Chondrocyte (in vitro differentiated cells): ENCODE measurements around the gene TSPO2. TPM values are rescaled to one million over a fixed set of nuclear protein-coding genes. Genes with fewer than 3 reads are reported as not detected.

Experiments used
- DNase-seq: peaks from one replicate; pipeline ENCODE4 v3.0.0; 2021; ENCODE audit warnings: mixed read lengths, low spot score
- H3K27ac Mint-ChIP-seq: one replicate; pipeline ENCODE4 v1.8.0; 2021; ENCODE audit warnings: mild to moderate bottlenecking, moderate library complexity, mixed read lengths; ENCODE audit not compliant: unreplicated experiment
- H3K27me3 Mint-ChIP-seq: 2 replicates; pipeline ENCODE4 v1.8.0; 2021; ENCODE audit warnings: low read depth, mixed read lengths
- H3K36me3 Mint-ChIP-seq: 2 replicates; pipeline ENCODE4 v1.8.0; 2021; ENCODE audit warnings: low read depth, mixed read lengths
- H3K4me1 Mint-ChIP-seq: 2 replicates; pipeline ENCODE4 v1.8.0; 2021; ENCODE audit warnings: low read depth, mild to moderate bottlenecking, mixed read lengths
- H3K4me3 Mint-ChIP-seq: one replicate; pipeline ENCODE4 v1.8.0; 2021; ENCODE audit warnings: mild to moderate bottlenecking, moderate library complexity, mixed read lengths; ENCODE audit not compliant: unreplicated experiment
- H3K9me3 Mint-ChIP-seq: 2 replicates; pipeline ENCODE4 v1.8.0; 2021; ENCODE audit warnings: low read depth, mixed read lengths
- total RNA-seq: library from RNA; stranded (reverse); gene quantifications from 3 replicates; pipeline ENCODE4 v1.2.1, GENCODE V29; 2021
- TF ChIP-seq, protein P1 (sequence below): fragments of 200-600 bp; sonication (generic); IDR thresholded peaks from 2 replicates; pipeline ENCODE4 v1.5.0; 2021; ENCODE audit warnings: antibody characterized with exemption, mild to moderate bottlenecking, moderate library complexity

The TSPO2 gene
- total RNA-seq, 1 donor from 2014 or later: not detected

DNA sequence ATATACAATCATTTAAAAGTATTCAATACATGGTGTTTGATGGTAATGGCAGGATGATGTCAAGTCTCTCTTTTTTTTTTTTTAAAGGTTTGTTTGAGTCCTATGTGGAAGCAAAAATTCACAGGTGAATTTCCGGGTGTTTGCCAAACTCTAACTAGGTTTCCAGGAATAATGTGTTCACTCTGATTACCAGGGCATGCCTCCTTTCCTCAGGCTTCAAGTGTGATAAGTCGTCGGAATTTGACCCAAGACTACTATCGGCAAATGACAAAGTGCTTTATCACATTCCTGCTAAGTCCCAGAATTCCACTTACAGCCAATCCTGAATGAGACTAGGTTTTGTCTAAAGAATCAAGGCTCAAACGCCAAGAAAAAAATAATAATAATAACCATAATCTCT is 22.6 kb downstream of the TSPO2 start:
- Mint-ChIP-seq H3K27me3 (no peaks in the 10 kb centered on the region), H3K9me3 (no peaks in the 10 kb centered on the region), H3K27ac (no peak overlapping the region), H3K36me3 (peaks cover 2% of the 10 kb centered on the region), H3K4me3 (no peak overlapping the region), H3K4me1 (peaks cover 11% of the 10 kb centered on the region)
- TF ChIP-seq, protein P1, sequence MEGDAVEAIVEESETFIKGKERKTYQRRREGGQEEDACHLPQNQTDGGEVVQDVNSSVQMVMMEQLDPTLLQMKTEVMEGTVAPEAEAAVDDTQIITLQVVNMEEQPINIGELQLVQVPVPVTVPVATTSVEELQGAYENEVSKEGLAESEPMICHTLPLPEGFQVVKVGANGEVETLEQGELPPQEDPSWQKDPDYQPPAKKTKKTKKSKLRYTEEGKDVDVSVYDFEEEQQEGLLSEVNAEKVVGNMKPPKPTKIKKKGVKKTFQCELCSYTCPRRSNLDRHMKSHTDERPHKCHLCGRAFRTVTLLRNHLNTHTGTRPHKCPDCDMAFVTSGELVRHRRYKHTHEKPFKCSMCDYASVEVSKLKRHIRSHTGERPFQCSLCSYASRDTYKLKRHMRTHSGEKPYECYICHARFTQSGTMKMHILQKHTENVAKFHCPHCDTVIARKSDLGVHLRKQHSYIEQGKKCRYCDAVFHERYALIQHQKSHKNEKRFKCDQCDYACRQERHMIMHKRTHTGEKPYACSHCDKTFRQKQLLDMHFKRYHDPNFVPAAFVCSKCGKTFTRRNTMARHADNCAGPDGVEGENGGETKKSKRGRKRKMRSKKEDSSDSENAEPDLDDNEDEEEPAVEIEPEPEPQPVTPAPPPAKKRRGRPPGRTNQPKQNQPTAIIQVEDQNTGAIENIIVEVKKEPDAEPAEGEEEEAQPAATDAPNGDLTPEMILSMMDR: no peak
- no peak for DNase-seq

DNA sequence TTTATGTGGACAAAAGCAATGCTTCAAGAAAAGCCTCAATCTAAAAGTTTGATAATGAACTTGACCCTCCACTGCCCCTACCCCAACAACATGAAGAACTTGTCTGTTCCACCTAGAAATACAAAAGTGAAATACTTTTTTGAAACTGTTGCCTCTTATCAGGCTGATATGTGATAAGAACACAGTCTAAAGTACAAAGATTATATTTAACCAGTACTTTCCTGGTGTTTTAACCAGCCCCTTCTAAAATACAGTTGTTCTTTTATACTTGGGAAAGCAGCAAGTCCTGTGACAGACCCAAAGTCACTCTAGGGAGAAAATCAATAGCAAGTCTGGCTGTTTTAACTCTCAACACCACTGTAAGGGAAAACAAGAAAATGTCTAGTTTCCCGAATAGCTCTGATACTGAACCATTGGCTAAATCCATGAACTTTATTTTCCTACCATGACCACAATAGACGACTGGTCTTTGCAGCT is 23.3 kb downstream of the TSPO2 start:
- peaks cover 9% of the 10 kb centered on the region for H3K4me1 Mint-ChIP-seq
- TF ChIP-seq, protein P1: no peak
- no peaks in the 10 kb centered on the region for H3K27me3 Mint-ChIP-seq
- peaks cover 2% of the 10 kb centered on the region for H3K36me3 Mint-ChIP-seq
- no peaks in the 10 kb centered on the region for H3K9me3 Mint-ChIP-seq
- no peak overlapping the region for H3K4me3 Mint-ChIP-seq
- DNase-seq: no peak
- no peak overlapping the region for H3K27ac Mint-ChIP-seq

DNA sequence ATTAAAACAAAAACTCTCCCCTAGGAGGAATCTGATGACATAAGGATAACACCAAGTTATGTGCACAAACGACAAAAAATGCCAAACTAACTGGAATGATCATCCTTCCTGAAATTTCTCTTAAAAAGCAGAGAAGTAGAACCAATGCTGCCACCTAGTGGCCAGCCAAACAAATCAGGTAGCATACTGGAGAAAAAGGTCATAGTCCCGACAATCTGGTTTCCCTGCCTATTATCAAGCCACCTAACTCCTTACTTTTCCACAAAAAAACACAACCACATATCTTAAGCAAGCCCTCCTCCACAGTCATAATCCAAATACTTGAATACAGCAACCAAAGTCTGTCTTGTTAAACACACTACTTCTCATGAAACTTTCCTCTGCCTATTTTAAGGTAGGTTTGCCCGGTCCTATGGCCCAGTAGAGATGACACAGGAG is 24.6 kb downstream of the TSPO2 start:
- DNase-seq: no peak
- H3K36me3 Mint-ChIP-seq: peaks cover 2% of the 10 kb centered on the region
- H3K27me3 Mint-ChIP-seq: no peaks in the 10 kb centered on the region
- H3K9me3 Mint-ChIP-seq: no peaks in the 10 kb centered on the region
- TF ChIP-seq, protein P1: peak; percentile 96
- peaks cover 20% of the 10 kb centered on the region for H3K4me1 Mint-ChIP-seq
- no peak overlapping the region for H3K27ac Mint-ChIP-seq
- no peak overlapping the region for H3K4me3 Mint-ChIP-seq

DNA sequence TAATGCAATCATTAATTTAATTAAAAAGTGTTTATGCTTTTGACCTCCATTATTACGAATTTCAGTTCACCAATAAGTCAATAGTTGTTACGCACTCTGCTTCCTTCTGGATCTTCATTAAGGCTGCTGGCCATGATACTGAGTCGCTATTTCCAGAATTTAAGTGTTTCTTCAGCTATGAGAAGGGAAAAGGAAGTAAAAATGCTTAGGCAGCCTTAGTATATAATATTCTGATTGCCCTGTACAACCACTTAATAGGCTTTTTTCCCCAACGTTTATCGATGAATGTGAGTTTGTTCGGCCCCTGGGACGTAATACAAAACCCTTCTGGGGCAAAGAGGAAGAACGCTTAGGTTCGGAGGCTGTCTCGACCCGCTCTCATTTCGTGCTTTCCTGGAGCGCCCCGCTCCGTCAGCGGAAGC is 29.2 kb downstream of the TSPO2 start:
- Mint-ChIP-seq H3K27me3 (no peaks in the 10 kb centered on the region), H3K4me1 (peaks cover 45% of the 10 kb centered on the region), H3K4me3 (peak overlapping the region; percentile 88), H3K36me3 (peaks cover 2% of the 10 kb centered on the region), H3K27ac (peak overlapping the region; percentile 99), H3K9me3 (no peaks in the 10 kb centered on the region)
- no peak for DNase-seq
- TF ChIP-seq, protein P1: peak; percentile 45

DNA sequence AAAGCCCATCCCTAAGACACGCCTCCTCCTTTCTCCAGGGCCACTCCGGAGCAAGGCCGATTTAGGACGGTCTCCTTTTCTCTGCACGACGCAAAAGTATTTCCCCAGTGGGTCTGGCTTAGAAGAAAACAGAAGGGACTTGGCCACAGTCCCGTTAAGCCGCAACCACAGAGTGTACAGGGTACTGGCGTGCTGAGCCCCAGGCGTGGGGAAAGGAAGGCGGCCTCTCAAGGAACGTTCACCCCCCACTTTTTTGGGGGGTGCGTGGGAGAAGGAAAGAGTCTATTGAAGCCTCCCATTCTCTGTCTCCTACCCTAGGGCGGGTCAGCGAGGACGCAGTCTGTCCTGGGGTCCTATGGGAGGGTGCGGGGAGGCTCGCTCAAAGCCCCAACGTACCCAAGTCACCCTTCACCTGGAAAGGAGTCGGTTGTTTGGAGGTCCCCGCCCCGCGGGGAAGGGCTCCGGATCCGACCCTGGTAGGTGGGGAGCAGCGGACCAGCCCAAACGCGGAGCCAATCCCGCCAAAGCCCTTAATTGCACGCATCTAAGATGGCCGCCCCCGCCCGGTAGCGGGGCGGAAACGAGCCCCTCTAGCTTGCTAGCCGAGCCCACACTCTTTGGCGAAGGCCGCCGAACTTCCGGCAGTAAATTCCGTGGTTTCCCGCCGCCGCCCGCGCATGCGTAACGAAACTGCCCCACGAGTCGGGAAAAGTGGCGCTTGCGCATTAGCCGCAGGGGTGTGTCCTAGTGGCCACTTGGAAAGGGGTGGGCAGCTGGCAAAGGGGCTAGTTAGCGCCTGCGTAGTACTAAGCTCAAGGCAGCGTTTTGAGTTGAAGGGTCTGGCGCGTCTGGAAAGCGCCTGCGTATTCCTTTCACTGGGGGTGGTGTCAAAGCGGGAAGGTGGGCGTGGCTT is 29.9 kb downstream of the TSPO2 start, which contains the start of gene OARD1:
Gene OARD1, minus strand, starts transcription at position 434 of the 913 bp plus-strand sequence. CDS start 722 bp downstream, outside the sequence.
- Mint-ChIP-seq H3K9me3 (no peaks in the 10 kb centered on the region), H3K4me3 (peak within 1 kb of the TSS; percentile 90), H3K4me1 (peaks cover 43% of the 10 kb centered on the region), H3K27me3 (no peaks in the 10 kb centered on the region), H3K36me3 (peaks cover 2% of the 10 kb centered on the region), H3K27ac (peak within 1 kb of the TSS; percentile 99)
- TF ChIP-seq, protein P1: peak; percentile 2
- peak; percentile 100 for DNase-seq
